IMR-90 (cell line): ENCODE data around the gene ELP4. TPM values are rescaled to one million over a fixed set of nuclear protein-coding genes. Genes with fewer than 3 reads are reported as not detected.

ENCODE experiments used
- ATAC-seq: fragments of 200-7000 bp; cut with Tn5 transposase; 2 replicates; pipeline ENCODE4 v1.9.1; 2020; ENCODE audit warnings: low read depth, mild to moderate bottlenecking, moderate library complexity
- BruUV-seq: library from RNA; stranded (reverse); fragments of 400-500 nt; replicated peaks from 2 replicates; lab custom pipeline; 2021; lab: Mats Ljungman, UMichigan
- CTCF ChIA-PET: fragments of 300-600 bp; formaldehyde crosslinking; extraction: SDS; loops from one replicate; lab custom pipeline; 2021; ENCODE audit warnings: antibody characterized with exemption; lab: Yijun Ruan, JAX
- POLR2A ChIA-PET: fragments of 300-600 bp; sonication (Branson Sonifier 250); formaldehyde crosslinking; loops from one replicate; lab custom pipeline; 2022; ENCODE audit warnings: antibody characterized with exemption; ENCODE audit not compliant: unreplicated experiment; lab: Charles Lee
- DNase-seq: peaks from one replicate; pipeline ENCODE4 v3.0.0; 2013
- H2AFZ ChIP-seq: replicated peaks from 2 replicates; pipeline ENCODE3; 2013; ENCODE audit warnings: low read length, mild to moderate bottlenecking; ENCODE audit not compliant: poor library complexity
- H2AK5ac ChIP-seq: 2 replicates; pipeline ENCODE4 v1.6.1; 2013; ENCODE audit warnings: low read depth, low read length, inconsistent platforms
- H2AK9ac ChIP-seq: replicated peaks from 2 replicates; pipeline ENCODE3; 2013; ENCODE audit warnings: mild to moderate bottlenecking, low read depth, low read length, moderate library complexity; ENCODE audit not compliant: poor library complexity
- H2BK120ac ChIP-seq: 2 replicates; pipeline ENCODE4 v1.6.1; 2013; ENCODE audit warnings: low read depth, low read length, inconsistent platforms
- H2BK15ac ChIP-seq: 3 replicates; pipeline ENCODE4 v1.6.1; 2013; ENCODE audit warnings: low read depth, low read length, inconsistent platforms
- H2BK20ac ChIP-seq: 2 replicates; pipeline ENCODE4 v1.6.1; 2013; ENCODE audit warnings: low read depth, mild to moderate bottlenecking, inconsistent platforms, low read length, moderate library complexity
- H2BK5ac ChIP-seq: 2 replicates; pipeline ENCODE4 v1.6.1; 2013; ENCODE audit warnings: mild to moderate bottlenecking, low read depth, low read length, inconsistent platforms; ENCODE audit not compliant: poor library complexity, severe bottlenecking
- H3K14ac ChIP-seq: replicated peaks from 2 replicates; pipeline ENCODE4 v1.6.1; 2013; ENCODE audit warnings: low read depth, low read length, inconsistent platforms
- H3K18ac ChIP-seq: 2 replicates; pipeline ENCODE4 v1.6.1; 2013; ENCODE audit warnings: low read depth, low read length, control low read depth
- H3K23ac ChIP-seq: 2 replicates; pipeline ENCODE4 v1.6.1; 2013; ENCODE audit warnings: low read depth, low read length, inconsistent platforms
- H3K27ac ChIP-seq: 2 replicates; pipeline ENCODE4 v1.5.1; 2013; ENCODE audit warnings: mild to moderate bottlenecking, control low read depth, low read length; ENCODE audit not compliant: insufficient read depth
- H3K27me3 ChIP-seq: 2 replicates; pipeline ENCODE4 v1.6.1; 2013; ENCODE audit warnings: low read length; ENCODE audit not compliant: control insufficient read depth, insufficient read depth
- H3K36me3 ChIP-seq: 2 replicates; pipeline ENCODE4 v1.6.1; 2013; ENCODE audit warnings: low read length, mixed read lengths; ENCODE audit not compliant: control insufficient read depth, insufficient read depth
- H3K4ac ChIP-seq: 2 replicates; pipeline ENCODE4 v1.6.1; 2013; ENCODE audit warnings: low read depth, low read length, inconsistent platforms
- H3K4me1 ChIP-seq: 2 replicates; pipeline ENCODE4 v1.6.1; 2013; ENCODE audit warnings: low read length, mixed read lengths; ENCODE audit not compliant: control insufficient read depth, insufficient read depth
- H3K4me2 ChIP-seq: 2 replicates; pipeline ENCODE4 v1.6.1; 2013; ENCODE audit warnings: low read depth, mild to moderate bottlenecking, control low read depth, low read length, moderate library complexity
- H3K4me3 ChIP-seq: 2 replicates; pipeline ENCODE4 v1.5.1; 2013; ENCODE audit warnings: low read depth, mild to moderate bottlenecking, control low read depth, low read length, moderate library complexity; ENCODE audit not compliant: insufficient read depth
- H3K56ac ChIP-seq: 2 replicates; pipeline ENCODE4 v1.6.1; 2013; ENCODE audit warnings: low read length, inconsistent platforms; ENCODE audit not compliant: insufficient read depth; ENCODE audit errors: extremely low read depth
- H3K79me1 ChIP-seq, 2 experiments: 2 replicates each; pipeline ENCODE4 v1.6.1; 2013; ENCODE audit warnings: low read length in 2 of 2, inconsistent platforms in 1 of 2, low read depth in 1 of 2
- H3K9ac ChIP-seq: 2 replicates; pipeline ENCODE4 v1.6.1; 2013; ENCODE audit warnings: low read depth, low read length, control low read depth
- H3K9me1 ChIP-seq: 2 replicates; pipeline ENCODE4 v1.6.1; 2013; ENCODE audit warnings: low read length, inconsistent platforms; ENCODE audit not compliant: insufficient read depth
- H3K9me3 ChIP-seq: 2 replicates; pipeline ENCODE4 v1.6.1; 2013; ENCODE audit warnings: low read length; ENCODE audit not compliant: control insufficient read depth, insufficient read depth
- H4K20me1 ChIP-seq: 2 replicates; pipeline ENCODE4 v1.6.1; 2013; ENCODE audit warnings: low read length, inconsistent platforms; ENCODE audit not compliant: insufficient read depth
- H4K5ac ChIP-seq: 2 replicates; pipeline ENCODE4 v1.6.1; 2013; ENCODE audit warnings: mild to moderate bottlenecking, low read depth, low read length, control low read depth
- H4K8ac ChIP-seq, 2 experiments: 2 replicates each; pipeline ENCODE4 v1.6.1; 2013; ENCODE audit warnings: low read depth in 2 of 2, low read length in 2 of 2, control low read depth in 1 of 2, inconsistent platforms in 1 of 2
- H4K91ac ChIP-seq: 2 replicates; pipeline ENCODE4 v1.6.1; 2013; ENCODE audit warnings: low read depth, low read length, inconsistent platforms; ENCODE audit not compliant: insufficient read depth
- BHLHE40 ChIP-seq: fragments of 150-350 bp; IDR thresholded peaks from 2 replicates; pipeline ENCODE4 v1.6.1; 2016; ENCODE audit warnings: mild to moderate bottlenecking, low read depth, low read length
- CEBPB ChIP-seq: IDR thresholded peaks from 2 replicates; pipeline ENCODE4 v1.6.1; 2012; ENCODE audit warnings: low read depth, low read length, improper control_type of control experiment
- CTCF ChIP-seq: conservative IDR thresholded peaks from 2 replicates; pipeline ENCODE4 v1.5.1; 2012; ENCODE audit warnings: mild to moderate bottlenecking, low read depth, low read length, improper control_type of control experiment
- ELK1 ChIP-seq: fragments of 150-350 bp; IDR thresholded peaks from 2 replicates; pipeline ENCODE4 v1.6.1; 2016; ENCODE audit warnings: low read depth, mild to moderate bottlenecking, low read length, moderate library complexity, borderline replicate concordance
- FOS ChIP-seq: fragments of 150-350 bp; IDR thresholded peaks from 2 replicates; pipeline ENCODE4 v1.6.1; 2016; ENCODE audit warnings: low read depth, low read length
- MAFK ChIP-seq: IDR thresholded peaks from 2 replicates; pipeline ENCODE4 v1.6.1; 2012; ENCODE audit warnings: low read depth, low read length, improper control_type of control experiment
- MXI1 ChIP-seq: IDR thresholded peaks from 2 replicates; pipeline ENCODE4 v1.6.1; 2012; ENCODE audit warnings: low read depth, mild to moderate bottlenecking, low read length, moderate library complexity, borderline replicate concordance
- POLR2A ChIP-seq: IDR thresholded peaks from 2 replicates; pipeline ENCODE4 v1.6.1; 2012; ENCODE audit warnings: mild to moderate bottlenecking, low read depth, low read length
- RAD21 ChIP-seq: IDR thresholded peaks from 2 replicates; pipeline ENCODE4 v1.6.1; 2012; ENCODE audit warnings: low read length, improper control_type of control experiment
- SMC3 ChIP-seq: fragments of 150-350 bp; IDR thresholded peaks from 2 replicates; pipeline ENCODE4 v1.6.1; 2016; ENCODE audit warnings: low read depth, mild to moderate bottlenecking, antibody characterized with exemption, low read length, moderate library complexity
- USF2 ChIP-seq: fragments of 150-350 bp; IDR thresholded peaks from 2 replicates; pipeline ENCODE4 v1.6.1; 2017; ENCODE audit warnings: mild to moderate bottlenecking, antibody characterized with exemption, low read length, low read depth
- dilution Hi-C: fragments of 300-500 bp; cut with HindIII; formaldehyde crosslinking; loops from one replicate; pipeline ENCODE4 v1.14.3; 2018; ENCODE audit warnings: low sequenced_read_pairs; ENCODE audit not compliant: unreplicated experiment
- in situ Hi-C: fragments of 300-500 bp; cut with MboI; formaldehyde crosslinking; loops from 3 replicates; pipeline ENCODE4 v1.14.3; 2019; ENCODE audit warnings: low sequenced_read_pairs, inconsistent platforms, mixed read lengths
- intact Hi-C: fragments of 100-400 bp; cut with micrococcal nuclease; formaldehyde crosslinking; loops from 2 replicates; pipeline ENCODE4 v1.10.0; 2022
- polyA plus RNA-seq, 3 experiments: library from polyadenylated mRNA; depleted of rRNA; stranded (reverse); fragments of >200 nt; gene quantifications; 2 replicates each; pipeline ENCODE4 v1.2.3, GENCODE V29; 2012; ENCODE audit warnings: low replicate concordance in 1 of 3
- total RNA-seq: library from RNA; depleted of rRNA; stranded (reverse); fragments of >200 nt; gene quantifications from 2 replicates; pipeline ENCODE4 v1.2.3, GENCODE V29; 2012

Gene ELP4
- total and polyA plus RNA-seq, 2 of the 4 experiments (the other 2 are of a cell fraction) = 8.4 to 20.4 TPM

- Histone ChIP-seq H3K36me3 (no peaks in the 10 kb centered on the region), H4K91ac (no peak overlapping the region), H4K20me1 (no peaks in the 10 kb centered on the region), H3K27ac (no peak overlapping the region), H2BK5ac (no peak overlapping the region), H2BK120ac (no peak overlapping the region), H3K27me3 (no peaks in the 10 kb centered on the region), H3K4me2 (no peak overlapping the region), H3K4me3 (no peak overlapping the region), H3K56ac (no peak overlapping the region), H3K9me1 (no peaks in the 10 kb centered on the region), H3K14ac (no peak overlapping the region), H2AFZ (no peak overlapping the region), H2AK9ac (no peak overlapping the region), H4K5ac (no peak overlapping the region), H2BK15ac (no peak overlapping the region), H3K4ac (no peak overlapping the region), H2BK20ac (no peak overlapping the region), H3K23ac (no peak overlapping the region), H3K79me1 (no peaks in the 10 kb centered on the region), H2AK5ac (no peak overlapping the region), H3K9me3 (no peaks in the 10 kb centered on the region), H3K4me1 (no peaks in the 10 kb centered on the region), H3K9ac (no peak overlapping the region), H4K8ac (no peak overlapping the region), H3K18ac (no peak overlapping the region)
- intact Hi-C loops (loop anchor here (2.0 kb wide), 2 partner anchors 230 to 536 kb away; no protein-coding TSS in a partner anchor), dilution Hi-C loops (no loop called here), in situ Hi-C loops (no loop called here)
- TF ChIP-seq CEBPB (no peak), BHLHE40 (no peak), CTCF (no peak), SMC3 (no peak), MXI1 (no peak), FOS (no peak), RAD21 (no peak), POLR2A (no peak), MAFK (no peak), USF2 (no peak), ELK1 (no peak)
- DNase-seq (no peak), ATAC-seq (no peak)
- ChIA-PET POLR2A (no interaction called here), CTCF (interaction anchor here (1.3 to 2.4 kb wide), 4 partner anchors 13 to 26 kb away, joined by 6 to 14 read pairs (median 10); no protein-coding TSS in a partner anchor)
- no TSS peak for BruUV-seq
Measured at GRCh38 chr11:31640611-31641010, 131.0 kb downstream of the ELP4 start.
